Liver (tissue), 3 donors: ENCODE results near the gene ZNF224.
A peak's percentile ranks its signal among the peaks of the same experiment; 100 is the strongest.

Experiments used
- CTCF ChIP-seq: fragments of 150-350 bp; IDR thresholded peaks from 2 replicates; pipeline ENCODE4 v1.5.1; 2017; ENCODE audit warnings: improper control_type of control experiment, low read depth, low read length; ENCODE audit not compliant: missing input control
- EGR1 ChIP-seq, 2 donors: IDR thresholded peaks; 2 replicates each; pipeline ENCODE4 v1.6.1; 2016 to 2018; ENCODE audit warnings: antibody characterized with exemption in 2 of 2, low read depth in 2 of 2
- GABPA ChIP-seq, 2 donors: IDR thresholded peaks in 1 of 2; conservative IDR thresholded peaks in 1 of 2; 2 replicates each; pipeline ENCODE4 v1.6.1; 2016; ENCODE audit warnings: antibody characterized with exemption in 2 of 2, mild to moderate bottlenecking in 1 of 2, moderate library complexity in 1 of 2
- MAX ChIP-seq: IDR thresholded peaks from 2 replicates; pipeline ENCODE4 v1.6.1; 2016; ENCODE audit warnings: antibody characterized with exemption
- NR2F2 ChIP-seq: IDR thresholded peaks from 2 replicates; pipeline ENCODE4 v1.6.1; 2016; ENCODE audit warnings: antibody characterized with exemption
- RAD21 ChIP-seq, 2 donors: IDR thresholded peaks; 2 replicates each; pipeline ENCODE4 v1.6.1; 2016; ENCODE audit warnings: antibody characterized with exemption in 2 of 2, mild to moderate bottlenecking in 2 of 2
- REST ChIP-seq: IDR thresholded peaks from 2 replicates; pipeline ENCODE4 v1.6.1; 2016; ENCODE audit warnings: antibody characterized with exemption, mild to moderate bottlenecking
- TAF1 ChIP-seq: conservative IDR thresholded peaks from 2 replicates; pipeline ENCODE4 v1.6.1; 2016; ENCODE audit warnings: antibody characterized with exemption, mild to moderate bottlenecking
- YY1 ChIP-seq: IDR thresholded peaks from 2 replicates; pipeline ENCODE4 v1.6.1; 2016; ENCODE audit warnings: antibody characterized with exemption, mild to moderate bottlenecking
- TF ChIP-seq, protein P1 (sequence below): IDR thresholded peaks from 2 replicates; pipeline ENCODE4 v1.6.1; 2016; ENCODE audit warnings: antibody characterized with exemption
- TF ChIP-seq, protein P2 (sequence below): IDR thresholded peaks from 2 replicates; pipeline ENCODE4 v1.6.1; 2016; ENCODE audit warnings: antibody characterized with exemption
- donor health status: healthy.
- donor health status: healthy.

- no peak for TF ChIP-seq CTCF
- TF ChIP-seq NR2F2: no peak
- peak; percentile 84 to 97 for TF ChIP-seq GABPA (IDR thresholded peaks at IDR 0.05 in 1 of 2, conservative IDR thresholded peaks at IDR 0.05 in 1 of 2)
- TF ChIP-seq, protein P1, sequence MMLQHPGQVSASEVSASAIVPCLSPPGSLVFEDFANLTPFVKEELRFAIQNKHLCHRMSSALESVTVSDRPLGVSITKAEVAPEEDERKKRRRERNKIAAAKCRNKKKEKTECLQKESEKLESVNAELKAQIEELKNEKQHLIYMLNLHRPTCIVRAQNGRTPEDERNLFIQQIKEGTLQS: no peak
- no peak for TF ChIP-seq REST
- no peak for TF ChIP-seq TAF1
- TF ChIP-seq, protein P2, sequence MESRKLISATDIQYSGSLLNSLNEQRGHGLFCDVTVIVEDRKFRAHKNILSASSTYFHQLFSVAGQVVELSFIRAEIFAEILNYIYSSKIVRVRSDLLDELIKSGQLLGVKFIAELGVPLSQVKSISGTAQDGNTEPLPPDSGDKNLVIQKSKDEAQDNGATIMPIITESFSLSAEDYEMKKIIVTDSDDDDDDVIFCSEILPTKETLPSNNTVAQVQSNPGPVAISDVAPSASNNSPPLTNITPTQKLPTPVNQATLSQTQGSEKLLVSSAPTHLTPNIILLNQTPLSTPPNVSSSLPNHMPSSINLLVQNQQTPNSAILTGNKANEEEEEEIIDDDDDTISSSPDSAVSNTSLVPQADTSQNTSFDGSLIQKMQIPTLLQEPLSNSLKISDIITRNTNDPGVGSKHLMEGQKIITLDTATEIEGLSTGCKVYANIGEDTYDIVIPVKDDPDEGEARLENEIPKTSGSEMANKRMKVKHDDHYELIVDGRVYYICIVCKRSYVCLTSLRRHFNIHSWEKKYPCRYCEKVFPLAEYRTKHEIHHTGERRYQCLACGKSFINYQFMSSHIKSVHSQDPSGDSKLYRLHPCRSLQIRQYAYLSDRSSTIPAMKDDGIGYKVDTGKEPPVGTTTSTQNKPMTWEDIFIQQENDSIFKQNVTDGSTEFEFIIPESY: no peak
- TF ChIP-seq EGR1 (IDR thresholded peaks at IDR 0.05; ENCODE audit: low read depth in 2 of 2): no peak
- TF ChIP-seq YY1: peak; percentile 51
- TF ChIP-seq MAX: peak; percentile 74
- no peak for TF ChIP-seq RAD21 (IDR thresholded peaks at IDR 0.05)
These were observed 22.2 kb upstream of the ZNF224 start, which contains the start of gene ZNF284 for GRCh38 chr19:44071824-44072542.
